Glutamatergic neuron (in vitro differentiated cells): ENCODE measurements around the gene FGF7. TPM values are rescaled to one million over a fixed set of nuclear protein-coding genes. Genes with fewer than 3 reads are reported as not detected.

Source experiments
- DNase-seq: peaks from one replicate; pipeline ENCODE4 v3.0.0; 2022
- H3K27ac Mint-ChIP-seq: one replicate; pipeline ENCODE4 v1.8.0; 2020; ENCODE audit warnings: mild to moderate bottlenecking, mixed read lengths, inconsistent platforms; ENCODE audit not compliant: unreplicated experiment
- H3K27me3 Mint-ChIP-seq: one replicate; pipeline ENCODE4 v1.8.0; 2020; ENCODE audit warnings: mild to moderate bottlenecking, moderate library complexity, mixed read lengths, inconsistent platforms; ENCODE audit not compliant: unreplicated experiment
- H3K36me3 Mint-ChIP-seq: one replicate; pipeline ENCODE4 v1.8.0; 2020; ENCODE audit warnings: mild to moderate bottlenecking, mixed read lengths, inconsistent platforms; ENCODE audit not compliant: unreplicated experiment
- H3K4me1 Mint-ChIP-seq: one replicate; pipeline ENCODE4 v1.8.0; 2020; ENCODE audit warnings: mild to moderate bottlenecking, low read depth, mixed read lengths, inconsistent platforms; ENCODE audit not compliant: unreplicated experiment
- H3K4me3 Mint-ChIP-seq: one replicate; pipeline ENCODE4 v1.8.0; 2020; ENCODE audit warnings: mild to moderate bottlenecking, mixed read lengths, inconsistent platforms; ENCODE audit not compliant: unreplicated experiment
- H3K9me3 Mint-ChIP-seq: one replicate; pipeline ENCODE4 v1.8.0; 2020; ENCODE audit warnings: mild to moderate bottlenecking, moderate library complexity, mixed read lengths, inconsistent platforms; ENCODE audit not compliant: unreplicated experiment
- total RNA-seq: library from RNA; stranded (reverse); fragmentation: NEBNext Ultra II Directional; extraction: Animal tissue kit (Norgen Biotek cat#: 25700); gene quantifications from one replicate; pipeline ENCODE4 v1.2.1, GENCODE V29; 2021; ENCODE audit not compliant: unreplicated experiment
- TF ChIP-seq, protein P1 (sequence below): fragments of 200-600 bp; sonication (generic); IDR thresholded peaks from one replicate; pipeline ENCODE4 v1.5.0; 2021; ENCODE audit not compliant: partially characterized antibody, unreplicated experiment

Gene FGF7
- total RNA-seq, 1 donor from 2014 or later = 0.07 TPM

- DNase-seq = no peak
- TF ChIP-seq, protein P1, sequence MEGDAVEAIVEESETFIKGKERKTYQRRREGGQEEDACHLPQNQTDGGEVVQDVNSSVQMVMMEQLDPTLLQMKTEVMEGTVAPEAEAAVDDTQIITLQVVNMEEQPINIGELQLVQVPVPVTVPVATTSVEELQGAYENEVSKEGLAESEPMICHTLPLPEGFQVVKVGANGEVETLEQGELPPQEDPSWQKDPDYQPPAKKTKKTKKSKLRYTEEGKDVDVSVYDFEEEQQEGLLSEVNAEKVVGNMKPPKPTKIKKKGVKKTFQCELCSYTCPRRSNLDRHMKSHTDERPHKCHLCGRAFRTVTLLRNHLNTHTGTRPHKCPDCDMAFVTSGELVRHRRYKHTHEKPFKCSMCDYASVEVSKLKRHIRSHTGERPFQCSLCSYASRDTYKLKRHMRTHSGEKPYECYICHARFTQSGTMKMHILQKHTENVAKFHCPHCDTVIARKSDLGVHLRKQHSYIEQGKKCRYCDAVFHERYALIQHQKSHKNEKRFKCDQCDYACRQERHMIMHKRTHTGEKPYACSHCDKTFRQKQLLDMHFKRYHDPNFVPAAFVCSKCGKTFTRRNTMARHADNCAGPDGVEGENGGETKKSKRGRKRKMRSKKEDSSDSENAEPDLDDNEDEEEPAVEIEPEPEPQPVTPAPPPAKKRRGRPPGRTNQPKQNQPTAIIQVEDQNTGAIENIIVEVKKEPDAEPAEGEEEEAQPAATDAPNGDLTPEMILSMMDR = no peak
- Mint-ChIP-seq H3K9me3 (peaks cover 1% of the 10 kb centered on the region), H3K27me3 (peaks cover under 1% of the 10 kb centered on the region), H3K4me3 (no peak overlapping the region), H3K36me3 (peaks cover 5% of the 10 kb centered on the region), H3K4me1 (no peaks in the 10 kb centered on the region), H3K27ac (no peak overlapping the region)
Observed at GRCh38 chr15:49528289-49528688, 105.2 kb downstream of the FGF7 start.

- H3K9me3 Mint-ChIP-seq = peaks cover 1% of the 10 kb centered on the region
- H3K27me3 Mint-ChIP-seq = no peaks in the 10 kb centered on the region
- H3K27ac Mint-ChIP-seq = no peak overlapping the region
- no peak overlapping the region for H3K4me3 Mint-ChIP-seq
- TF ChIP-seq, protein P1 = no peak
- DNase-seq = no peak
- peaks cover 2% of the 10 kb centered on the region for H3K36me3 Mint-ChIP-seq
- H3K4me1 Mint-ChIP-seq = no peaks in the 10 kb centered on the region
Observed at GRCh38 chr15:49530092-49530491, 107.0 kb downstream of the FGF7 start.

Other genes starting within 250 kb of the FGF7 start
- gene FAM227B, start 197.6 kb downstream of the FGF7 start, total RNA-seq = 3.2 TPM
- 20.6 TPM for gene DTWD1, start 197.8 kb downstream of the FGF7 start, total RNA-seq